ENCODE data around the gene ATP2C2.

Gene ATP2C2

DNA sequence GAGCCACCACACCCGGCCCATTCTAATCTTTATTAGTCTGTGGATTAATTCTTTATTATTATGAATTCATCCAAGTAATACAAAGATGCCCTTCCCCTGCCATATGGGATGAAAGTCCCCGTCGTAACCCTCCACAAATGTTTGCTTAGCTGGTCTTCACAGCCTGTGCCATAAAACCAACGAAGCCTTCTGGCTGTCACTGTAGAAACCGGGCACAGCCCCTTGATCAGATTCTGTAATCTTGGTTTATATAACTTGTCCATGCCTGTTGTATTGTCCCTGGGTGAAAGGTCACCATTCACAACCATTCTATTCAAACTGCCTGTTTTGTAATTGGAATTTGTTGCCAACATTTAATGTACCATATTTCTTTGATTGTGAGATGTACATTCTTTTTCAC lies 66.5 kb downstream of the ATP2C2 start:
- TF ChIP-seq, protein P1, sequence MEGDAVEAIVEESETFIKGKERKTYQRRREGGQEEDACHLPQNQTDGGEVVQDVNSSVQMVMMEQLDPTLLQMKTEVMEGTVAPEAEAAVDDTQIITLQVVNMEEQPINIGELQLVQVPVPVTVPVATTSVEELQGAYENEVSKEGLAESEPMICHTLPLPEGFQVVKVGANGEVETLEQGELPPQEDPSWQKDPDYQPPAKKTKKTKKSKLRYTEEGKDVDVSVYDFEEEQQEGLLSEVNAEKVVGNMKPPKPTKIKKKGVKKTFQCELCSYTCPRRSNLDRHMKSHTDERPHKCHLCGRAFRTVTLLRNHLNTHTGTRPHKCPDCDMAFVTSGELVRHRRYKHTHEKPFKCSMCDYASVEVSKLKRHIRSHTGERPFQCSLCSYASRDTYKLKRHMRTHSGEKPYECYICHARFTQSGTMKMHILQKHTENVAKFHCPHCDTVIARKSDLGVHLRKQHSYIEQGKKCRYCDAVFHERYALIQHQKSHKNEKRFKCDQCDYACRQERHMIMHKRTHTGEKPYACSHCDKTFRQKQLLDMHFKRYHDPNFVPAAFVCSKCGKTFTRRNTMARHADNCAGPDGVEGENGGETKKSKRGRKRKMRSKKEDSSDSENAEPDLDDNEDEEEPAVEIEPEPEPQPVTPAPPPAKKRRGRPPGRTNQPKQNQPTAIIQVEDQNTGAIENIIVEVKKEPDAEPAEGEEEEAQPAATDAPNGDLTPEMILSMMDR (IDR thresholded peaks at IDR 0.05; ENCODE audit: insufficient read depth, missing control alignments) = no peak
- DNase-seq (ENCODE audit: insufficient read length, low spot score) (no peak), FAIRE-seq (no peak)

DNA sequence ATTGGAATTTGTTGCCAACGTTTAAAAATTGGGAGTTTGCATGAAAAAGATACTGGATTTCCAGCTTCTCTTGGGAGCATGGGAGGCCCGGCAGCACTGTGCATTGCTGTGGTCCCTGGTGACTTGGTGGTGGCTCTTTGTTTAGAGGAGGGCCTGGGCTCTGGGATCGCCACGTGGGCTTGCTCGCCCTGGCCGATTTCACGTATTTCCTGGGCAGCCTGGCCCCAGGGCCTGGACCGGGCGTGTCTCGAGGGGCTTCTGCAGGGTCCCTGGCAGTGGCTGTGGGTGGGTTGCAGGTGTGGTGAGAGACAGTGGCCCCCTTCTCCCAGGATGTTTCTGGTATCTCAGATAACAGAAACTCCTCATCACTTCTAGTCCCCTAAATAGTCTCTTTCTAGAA lies 67.9 kb downstream of the ATP2C2 start:
- DNase-seq (ENCODE audit: insufficient read length, low spot score) (no peak), FAIRE-seq (no peak)
- TF ChIP-seq, protein P1 (IDR thresholded peaks at IDR 0.05; ENCODE audit: insufficient read depth, missing control alignments) = no peak

DNA sequence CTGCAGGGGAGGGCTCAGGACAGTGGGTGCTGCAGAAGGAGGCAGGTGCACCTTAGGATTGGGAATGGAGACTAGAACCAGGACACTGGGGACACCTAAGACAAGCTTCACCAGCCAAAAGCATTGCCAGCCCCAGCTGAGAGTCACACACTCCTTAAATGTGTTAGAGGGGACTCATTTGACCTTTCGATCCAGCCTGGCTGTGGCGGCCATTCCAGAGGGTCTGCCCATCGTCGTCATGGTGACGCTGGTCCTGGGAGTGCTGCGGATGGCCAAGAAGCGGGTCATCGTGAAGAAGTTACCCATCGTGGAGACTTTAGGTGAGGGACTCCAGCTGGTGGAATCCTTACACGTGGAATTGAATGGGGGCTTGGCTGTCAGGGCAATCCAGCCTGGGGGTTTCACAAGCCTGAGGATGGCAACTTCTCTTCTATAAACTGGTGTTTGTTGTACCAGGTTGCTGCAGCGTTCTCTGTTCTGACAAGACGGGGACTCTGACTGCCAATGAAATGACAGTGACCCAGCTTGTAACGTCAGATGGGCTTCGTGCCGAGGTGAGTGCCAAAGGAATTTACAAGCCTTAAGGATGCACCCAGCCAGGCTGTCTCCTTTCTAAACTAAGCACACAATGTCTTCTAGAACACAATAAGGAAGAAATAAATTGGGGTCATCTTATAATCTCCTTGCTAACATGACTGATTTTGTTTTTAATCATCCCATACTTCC lies 70.8 kb downstream of the ATP2C2 start:
- FAIRE-seq = no peak
- no peak for DNase-seq (ENCODE audit: insufficient read length, low spot score)
- TF ChIP-seq, protein P1 (IDR thresholded peaks at IDR 0.05; ENCODE audit: insufficient read depth, missing control alignments) = no peak

DNA sequence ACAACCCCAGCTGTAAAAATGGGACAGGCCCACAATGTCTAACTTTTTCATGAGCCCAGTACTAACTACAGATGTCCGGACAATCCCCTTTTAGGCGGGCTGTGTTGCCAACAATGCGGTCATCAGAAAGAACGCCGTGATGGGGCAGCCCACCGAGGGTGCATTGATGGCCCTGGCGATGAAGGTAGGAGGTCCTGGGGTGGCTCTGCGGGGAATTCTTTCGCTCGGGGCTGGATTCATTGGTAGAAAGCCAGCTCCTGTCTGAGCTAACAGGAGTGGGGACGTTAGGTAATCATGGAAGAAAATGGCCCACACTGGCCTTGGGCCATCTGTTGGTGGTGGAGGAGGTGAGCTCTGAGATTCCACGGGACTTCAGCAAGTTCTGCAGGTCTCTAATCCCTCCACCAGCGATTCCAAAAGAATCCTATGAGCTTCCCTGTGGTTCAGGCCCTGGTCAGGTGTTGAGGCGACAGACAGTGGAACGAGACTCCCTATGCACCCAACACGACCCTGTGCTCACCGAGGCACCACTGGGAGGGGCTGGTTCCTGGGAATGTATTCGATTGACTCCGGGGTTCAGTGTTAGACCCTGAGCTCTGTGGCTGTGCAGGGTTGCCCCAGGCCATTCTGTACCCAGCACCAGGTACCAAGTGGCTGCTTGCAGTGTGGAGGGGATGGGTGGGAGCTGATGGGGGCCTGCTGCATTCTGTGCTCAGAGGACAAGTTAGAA lies 74.2 kb downstream of the ATP2C2 start:
- DNase-seq (ENCODE audit: insufficient read length, low spot score) (no peak), FAIRE-seq (no peak)
- TF ChIP-seq, protein P1 (IDR thresholded peaks at IDR 0.05; ENCODE audit: insufficient read depth, missing control alignments) = no peak

DNA sequence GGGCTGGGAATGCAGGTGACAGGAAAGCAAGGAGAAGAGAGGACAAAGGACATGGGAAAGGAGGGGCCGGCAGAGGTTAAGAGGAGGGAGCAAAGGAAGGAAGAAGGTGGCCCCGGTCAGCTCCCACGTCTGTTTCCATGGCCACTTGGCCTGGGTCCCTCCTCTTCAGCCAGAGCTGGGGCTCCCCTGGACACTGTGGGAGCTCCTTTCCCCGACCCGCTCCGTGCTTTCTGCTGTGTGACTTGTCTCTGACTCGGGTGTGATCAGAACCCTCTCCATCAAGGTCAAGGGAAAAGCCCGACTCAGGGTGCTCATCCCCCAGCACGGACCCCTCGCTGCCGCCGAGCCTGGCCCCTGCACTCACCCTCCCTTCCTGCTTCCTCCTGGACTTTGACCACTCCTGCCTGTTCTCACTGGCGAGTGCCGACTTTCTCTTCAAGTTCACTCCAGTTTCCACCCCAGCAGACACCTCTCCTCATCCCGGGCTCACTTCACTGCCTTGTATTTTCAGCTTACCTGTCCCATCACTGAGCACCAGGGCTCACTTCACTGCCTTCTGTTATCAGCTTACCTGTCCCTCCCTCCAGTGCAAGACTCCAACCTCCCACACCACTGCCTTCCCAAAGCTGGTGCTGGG lies 74.9 kb downstream of the ATP2C2 start:
- DNase-seq (ENCODE audit: insufficient read length, low spot score) (no peak), FAIRE-seq (no peak)
- TF ChIP-seq, protein P1 (IDR thresholded peaks at IDR 0.05; ENCODE audit: insufficient read depth, missing control alignments) = no peak

DNA sequence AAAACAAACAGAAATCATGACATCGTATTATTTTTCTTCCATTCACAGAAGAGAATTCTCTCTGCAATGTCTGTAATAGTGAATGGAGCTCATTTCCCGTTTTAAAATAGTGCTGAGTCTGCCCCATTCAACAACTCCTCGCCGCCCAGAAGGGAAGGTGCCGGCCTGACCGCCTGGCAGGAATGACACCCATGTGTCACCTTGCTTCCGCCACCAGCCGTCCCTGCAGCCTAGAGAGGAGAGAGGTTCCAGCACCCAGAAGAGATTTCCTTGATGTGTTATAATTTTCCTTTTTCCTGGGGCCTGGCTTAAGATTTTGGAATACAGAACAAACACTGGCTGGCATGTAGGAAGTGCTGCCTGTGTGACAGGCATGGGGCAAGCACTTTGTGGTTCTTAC lies 76.1 kb downstream of the ATP2C2 start:
- FAIRE-seq = no peak
- DNase-seq (ENCODE audit: insufficient read length, low spot score) = no peak
- TF ChIP-seq, protein P1 (IDR thresholded peaks at IDR 0.05; ENCODE audit: insufficient read depth, missing control alignments) = no peak

Measured in D721Med (cell line).